ENCODE measurements around the gene MLF1. TPM values are rescaled to one million over a fixed set of nuclear protein-coding genes. Genes with fewer than 3 reads are reported as not detected.

MLF1 gene
- total RNA-seq, 1 experiment from 2014 or later, result 20.4 TPM

GRCh38 chr3:158571969-158572765 is 1.2 kb downstream of the MLF1 start:
- Histone ChIP-seq H4K20me1 (ENCODE audit: control insufficient read depth, insufficient read depth, insufficient read length) (no peaks in the 10 kb centered on the region), H3K23ac (ENCODE audit: insufficient read length, low read depth, low read length) (no peak overlapping the region)
- H3K27me3 Mint-ChIP-seq (ENCODE audit: low read depth), result peaks cover 34% of the 10 kb centered on the region

More at GRCh38 chr3:158571969-158572765, 1.2 kb downstream of the MLF1 start:
- Histone ChIP-seq H3K79me2 (ENCODE audit: insufficient read depth, low read length) (no peaks in the 10 kb centered on the region), H3K56ac (ENCODE audit: insufficient read length, low read depth, low read length) (no peak overlapping the region), H3T11ph (ENCODE audit: low read length) (no peak overlapping the region), H2BK12ac (ENCODE audit: insufficient read length, low read depth, low read length) (no peak overlapping the region), H3K18ac (ENCODE audit: insufficient read length, low read depth, low read length) (peak overlapping the region; percentile 58), H3K14ac (ENCODE audit: insufficient read depth, low read length) (peak overlapping the region; percentile 30; the same call in 1 of the 2 replicates), H2AK5ac (ENCODE audit: insufficient read length, low read length) (no peak overlapping the region), H4K5ac (ENCODE audit: insufficient read length, low read depth, low read length) (peak overlapping the region; percentile 82), H2BK5ac (ENCODE audit: insufficient read length, low read length) (no peak overlapping the region), H3K9ac (ENCODE audit: extremely low read depth, insufficient read length, low read length) (no peak overlapping the region), H3K27me3 (ENCODE audit: insufficient read depth, low read length) (no peaks in the 10 kb centered on the region), H3K27ac (ENCODE audit: insufficient read length, low read depth, low read length) (no peak overlapping the region), H2BK120ac (ENCODE audit: low read depth, low read length, poor library complexity, severe bottlenecking) (no peak overlapping the region), H2AFZ (ENCODE audit: low read length) (no peak overlapping the region), H3K9me3 (ENCODE audit: control insufficient read depth, low read depth, low read length) (no peaks in the 10 kb centered on the region), H2BK20ac (ENCODE audit: low read depth, low read length, poor library complexity, severe bottlenecking) (no peak overlapping the region), H3K4ac (ENCODE audit: low read depth, low read length) (no peak overlapping the region), H4K91ac (ENCODE audit: insufficient read length, low read depth, low read length) (no peak overlapping the region), H3K4me1 (ENCODE audit: insufficient read depth, low read length) (no peaks in the 10 kb centered on the region; the same call in 1 of the 2 replicates), H3K4me2 (ENCODE audit: insufficient read depth, insufficient read length, low read length) (no peak overlapping the region), H4K8ac (replicated peaks; ENCODE audit: insufficient read length, low read depth, low read length) (no peak overlapping the region), H3K23me2 (ENCODE audit: insufficient read length, low read depth, low read length, poor library complexity, severe bottlenecking) (peaks cover 11% of the 10 kb centered on the region), H3K79me1 (ENCODE audit: insufficient read depth, low read depth, low read length, poor library complexity, severe bottlenecking) (no peaks in the 10 kb centered on the region), H2BK15ac (ENCODE audit: low read depth, low read length) (no peak overlapping the region)
- peak overlapping the region in 1 of 2 experiments; percentile 50; a peak in 3 of 5 replicates for H3K4me3 Mint-ChIP-seq
- peaks cover 0 to 4% of the 10 kb centered on the region in 2 experiments; a peak in 1 of 5 replicates for H3K9me3 Mint-ChIP-seq
- TF ChIP-seq, protein P1, sequence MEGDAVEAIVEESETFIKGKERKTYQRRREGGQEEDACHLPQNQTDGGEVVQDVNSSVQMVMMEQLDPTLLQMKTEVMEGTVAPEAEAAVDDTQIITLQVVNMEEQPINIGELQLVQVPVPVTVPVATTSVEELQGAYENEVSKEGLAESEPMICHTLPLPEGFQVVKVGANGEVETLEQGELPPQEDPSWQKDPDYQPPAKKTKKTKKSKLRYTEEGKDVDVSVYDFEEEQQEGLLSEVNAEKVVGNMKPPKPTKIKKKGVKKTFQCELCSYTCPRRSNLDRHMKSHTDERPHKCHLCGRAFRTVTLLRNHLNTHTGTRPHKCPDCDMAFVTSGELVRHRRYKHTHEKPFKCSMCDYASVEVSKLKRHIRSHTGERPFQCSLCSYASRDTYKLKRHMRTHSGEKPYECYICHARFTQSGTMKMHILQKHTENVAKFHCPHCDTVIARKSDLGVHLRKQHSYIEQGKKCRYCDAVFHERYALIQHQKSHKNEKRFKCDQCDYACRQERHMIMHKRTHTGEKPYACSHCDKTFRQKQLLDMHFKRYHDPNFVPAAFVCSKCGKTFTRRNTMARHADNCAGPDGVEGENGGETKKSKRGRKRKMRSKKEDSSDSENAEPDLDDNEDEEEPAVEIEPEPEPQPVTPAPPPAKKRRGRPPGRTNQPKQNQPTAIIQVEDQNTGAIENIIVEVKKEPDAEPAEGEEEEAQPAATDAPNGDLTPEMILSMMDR (conservative IDR thresholded peaks at IDR 0.05), result no peak
- H3K36me3 Mint-ChIP-seq (ENCODE audit: insufficient read depth in 1 of 3, low read depth in 3 of 3), result no peaks in the 10 kb centered on the region; a peak in 1 of 7 replicates
- peaks cover 10 to 16% of the 10 kb centered on the region in 2 experiments for H3K4me1 Mint-ChIP-seq
- 98% methylated on average over 12 of the region's 16 CpGs for WGBS (ENCODE audit: extremely low coverage, insufficient read length, low lambda C conversion rate)
- DNase-seq, result no peak
- H3K27ac Mint-ChIP-seq, result no peak overlapping the region
